ENCODE results near the gene F7. TPM values are rescaled to one million over a fixed set of nuclear protein-coding genes. Genes with fewer than 3 reads are reported as not detected.
A peak's percentile ranks its signal among the peaks of the same experiment; 100 is the strongest.
"Not testable (repeated sequence)": the region's sequence is repeated elsewhere in the genome, so short reads cannot be mapped to it uniquely, and the experiment has no call there.

The F7 gene
- polyA plus RNA-seq, 2 of the 4 experiments (the other 2 are of a cell fraction), result 0.26 to 0.65 TPM

- DNase-seq (ENCODE audit: low read depth in 1 of 2, low spot score in 1 of 2), result no peak
- POLR2A ChIA-PET, result no interaction called here
- no peak for ATAC-seq
- Histone ChIP-seq H3K4me2 (no peak overlapping the region), H3K4me1 (peaks cover 15% of the 10 kb centered on the region), H3K9me3 (no peaks in the 10 kb centered on the region), H3K27ac (no peak overlapping the region), H3K4me3 (no peak overlapping the region)
- FAIRE-seq, result no peak
- no peak for TF ChIP-seq PHF8 (IDR thresholded peaks at IDR 0.05; ENCODE audit: borderline replicate concordance, low read depth)
- TF ChIP-seq RAD21 (conservative IDR thresholded peaks at IDR 0.05 in 1 of 2, IDR thresholded peaks at IDR 0.05 in 1 of 2), result no peak
- no peak for TF ChIP-seq SREBF2 (IDR thresholded peaks at IDR 0.05)
- no peak for TF ChIP-seq FOSB (CRISPR knock-in tag; IDR thresholded peaks at IDR 0.05)
- no peak for TF ChIP-seq HOXA7 (CRISPR knock-in tag; IDR thresholded peaks at IDR 0.05)
- TF ChIP-seq JUN (IDR thresholded peaks at IDR 0.05), result no peak
- TF ChIP-seq HMGXB4 (CRISPR knock-in tag; IDR thresholded peaks at IDR 0.05; ENCODE audit: borderline replicate concordance), result no peak
- no peak for TF ChIP-seq CHD4 (IDR thresholded peaks at IDR 0.05; ENCODE audit: borderline replicate concordance)
- no peak for TF ChIP-seq ATOH8 (CRISPR knock-in tag; IDR thresholded peaks at IDR 0.05; ENCODE audit: low read depth)
- TF ChIP-seq NFE2L2 (conservative IDR thresholded peaks at IDR 0.05; ENCODE audit: low read length), result no peak
- no peak for TF ChIP-seq PBX3 (IDR thresholded peaks at IDR 0.05)
- no peak for TF ChIP-seq ZNF302 (CRISPR knock-in tag; IDR thresholded peaks at IDR 0.05)
- TF ChIP-seq MYC (IDR thresholded peaks at IDR 0.05; ENCODE audit: borderline replicate concordance, low read length), result no peak
- no peak for TF ChIP-seq BHLHE40 (IDR thresholded peaks at IDR 0.05; ENCODE audit: low read depth, low read length)
- TF ChIP-seq CHD2 (IDR thresholded peaks at IDR 0.05; ENCODE audit: low read length, partially characterized antibody), result no peak
- no peak for TF ChIP-seq JUNB (IDR thresholded peaks at IDR 0.05)
- CTCF ChIA-PET, result no interaction called here
- 73% methylated on average over 15 of the region's 99 CpGs for WGBS (ENCODE audit: missing lambda C conversion rate)
Observed at GRCh38 chr13:113110048-113110851, 4.7 kb downstream of the F7 start.

- FAIRE-seq, result no peak
Observed at GRCh38 chr13:113110852-113111315, 5.3 kb downstream of the F7 start.

GRCh38 chr13:113111821-113112220, 6.2 kb downstream of the F7 start:
- POLR2A ChIA-PET; CTCF ChIA-PET; FAIRE-seq; H3K4me3 ChIP-seq; DNase-seq (ENCODE audit: low read depth in 1 of 2, low spot score in 1 of 2); ATAC-seq; H3K27ac ChIP-seq; H3K4me1 ChIP-seq; H3K4me2 ChIP-seq; H3K9me3 ChIP-seq: not testable (repeated sequence)
- WGBS (ENCODE audit: missing lambda C conversion rate), result 50% methylated on average over 4 of the region's 5 CpGs

More at GRCh38 chr13:113110852-113111315, 5.3 kb downstream of the F7 start:
- 96% methylated on average over 40 of the region's 49 CpGs for WGBS (ENCODE audit: missing lambda C conversion rate)
- Histone ChIP-seq H3K27ac (no peak overlapping the region), H3K4me2 (no peak overlapping the region), H3K4me3 (no peak overlapping the region), H3K9me3 (no peaks in the 10 kb centered on the region), H3K4me1 (peaks cover 8% of the 10 kb centered on the region)
- ChIA-PET POLR2A (no interaction called here), CTCF (no interaction called here)
- DNase-seq (ENCODE audit: low read depth in 1 of 2, low spot score in 1 of 2), result no peak
- no peak for TF ChIP-seq FOXS1 (CRISPR knock-in tag; IDR thresholded peaks at IDR 0.05)
- no peak for TF ChIP-seq POLR2AphosphoS2 (conservative IDR thresholded peaks at IDR 0.05; ENCODE audit: low read length)
- no peak for TF ChIP-seq MYC (IDR thresholded peaks at IDR 0.05; ENCODE audit: borderline replicate concordance, low read length)
- no peak for TF ChIP-seq GATA3 (IDR thresholded peaks at IDR 0.05; ENCODE audit: borderline replicate concordance)
- TF ChIP-seq HOXB5 (CRISPR knock-in tag; IDR thresholded peaks at IDR 0.05), result no peak
- no peak for TF ChIP-seq MAFK (IDR thresholded peaks at IDR 0.05; ENCODE audit: partially characterized antibody)
- no peak for TF ChIP-seq NR3C1 (IDR thresholded peaks at IDR 0.05)
- no peak for TF ChIP-seq EHMT2 (IDR thresholded peaks at IDR 0.05; ENCODE audit: low read depth)
- TF ChIP-seq KDM5A (IDR thresholded peaks at IDR 0.05), result no peak
- 0 out of 6 replicates have a peak, but pooled peaks of 1 of the 2 experiments have one; percentile 37 for ATAC-seq

- CTCF ChIA-PET; H3K4me1 ChIP-seq; DNase-seq (ENCODE audit: low read depth in 1 of 2, low spot score in 1 of 2); ATAC-seq; H3K27ac ChIP-seq; H3K4me3 ChIP-seq; FAIRE-seq; H3K9me3 ChIP-seq; POLR2A ChIA-PET; H3K4me2 ChIP-seq: not testable (repeated sequence)
- 0% methylated on average over 1 of the region's 1 CpG for WGBS (ENCODE audit: missing lambda C conversion rate)
Observed at GRCh38 chr13:113112475-113112874, 6.9 kb downstream of the F7 start.

Measured in A549 (cell line).